HL-60 (cell line): Measurements from ENCODE around the gene CDK19.

Experiments used
- DNase-seq, 2 experiments: peaks; one replicate each; pipeline ENCODE4 v3.0.0-alpha.2; 2010 to 2020; ENCODE audit warnings: low read depth in 1 of 2, low spot score in 1 of 2
- H3K27ac ChIP-seq: fragments of 250-450 bp; sonication (Bioruptor Pico); replicated peaks from 2 replicates; pipeline ENCODE4 v1.5.1; 2020; ENCODE audit warnings: mild to moderate bottlenecking, moderate library complexity
- H3K27me3 ChIP-seq: fragments of 250-450 bp; sonication (Bioruptor Pico); 2 replicates; pipeline ENCODE4 v1.5.1; 2021; ENCODE audit warnings: mild to moderate bottlenecking, moderate library complexity; ENCODE audit not compliant: insufficient read depth, poor library complexity, severe bottlenecking
- H3K4me3 ChIP-seq: replicated peaks from 2 replicates; pipeline ENCODE4 v1.5.1; 2011; ENCODE audit warnings: mild to moderate bottlenecking, control low read depth, low read length; ENCODE audit not compliant: insufficient read depth
- CTCF ChIP-seq: IDR thresholded peaks from one replicate; pipeline ENCODE4 v1.5.1; 2011; ENCODE audit warnings: low read length, control low read depth, inconsistent platforms; ENCODE audit not compliant: insufficient read depth
- GABPA ChIP-seq: IDR thresholded peaks from 2 replicates; pipeline ENCODE4 v1.6.1; 2012; ENCODE audit warnings: low read depth
- POLR2AphosphoS5 ChIP-seq: IDR thresholded peaks from 2 replicates; pipeline ENCODE4 v1.6.1; 2012; ENCODE audit warnings: low read depth
- REST ChIP-seq: IDR thresholded peaks from 2 replicates; pipeline ENCODE4 v1.6.1; 2012; ENCODE audit warnings: low read depth; ENCODE audit not compliant: insufficient replicate concordance
- SPI1 ChIP-seq: IDR thresholded peaks from 2 replicates; pipeline ENCODE4 v1.6.1; 2012; ENCODE audit warnings: low read depth, mild to moderate bottlenecking, borderline replicate concordance

The CDK19 gene

GRCh38 chr6:110795271-110795670 is 20.0 kb downstream of the CDK19 start:
- TF ChIP-seq GABPA (no peak), SPI1 (no peak), CTCF (no peak), POLR2AphosphoS5 (no peak), REST (no peak)
- Histone ChIP-seq H3K4me3 (no peak overlapping the region), H3K27ac (no peak overlapping the region), H3K27me3 (no peaks in the 10 kb centered on the region)
- DNase-seq, result no peak

GRCh38 chr6:110786696-110787095 is 28.6 kb downstream of the CDK19 start:
- Histone ChIP-seq H3K27me3 (no peaks in the 10 kb centered on the region), H3K27ac (no peak overlapping the region), H3K4me3 (no peak overlapping the region)
- DNase-seq, result no peak
- TF ChIP-seq POLR2AphosphoS5 (no peak), GABPA (no peak), SPI1 (no peak), REST (no peak), CTCF (no peak)

- no peak for TF ChIP-seq CTCF
- no peak for TF ChIP-seq REST
- no peak for TF ChIP-seq GABPA
- no peak for TF ChIP-seq SPI1
- TF ChIP-seq POLR2AphosphoS5, result no peak
- H3K4me3 ChIP-seq, result no peak overlapping the region
- no peak for DNase-seq
These were observed 29.0 kb downstream of the CDK19 start for GRCh38 chr6:110786271-110786670.

More at GRCh38 chr6:110786271-110786670, 29.0 kb downstream of the CDK19 start:
- Histone ChIP-seq H3K27ac (no peak overlapping the region), H3K27me3 (no peaks in the 10 kb centered on the region)
